Cardiac septum (tissue), 1 donor: Measurements from ENCODE around the gene TFF1. TPM values are rescaled to one million over a fixed set of nuclear protein-coding genes. Genes with fewer than 3 reads are reported as not detected.

Experiments
- DNase-seq: peaks from one replicate; pipeline ENCODE4 v3.0.0-alpha.2; 2020; ENCODE audit warnings: low spot score
- intact Hi-C: fragments of 100-400 bp; cut with DNase I; formaldehyde crosslinking; loops from one replicate; pipeline ENCODE4 v1.14.0; 2022
- total RNA-seq: library from RNA; stranded (reverse); fragmentation: NEBNext Ultra II Directional; extraction: Animal tissue kit (Norgen Biotek cat#: 25700); gene quantifications from one replicate; pipeline ENCODE4 v1.2.1, GENCODE V29; 2021
- donor health status: DM: no; HTN: no; CAD: no.

Gene TFF1
- total RNA-seq, 1 donor from 2014 or later: not detected

DNA sequence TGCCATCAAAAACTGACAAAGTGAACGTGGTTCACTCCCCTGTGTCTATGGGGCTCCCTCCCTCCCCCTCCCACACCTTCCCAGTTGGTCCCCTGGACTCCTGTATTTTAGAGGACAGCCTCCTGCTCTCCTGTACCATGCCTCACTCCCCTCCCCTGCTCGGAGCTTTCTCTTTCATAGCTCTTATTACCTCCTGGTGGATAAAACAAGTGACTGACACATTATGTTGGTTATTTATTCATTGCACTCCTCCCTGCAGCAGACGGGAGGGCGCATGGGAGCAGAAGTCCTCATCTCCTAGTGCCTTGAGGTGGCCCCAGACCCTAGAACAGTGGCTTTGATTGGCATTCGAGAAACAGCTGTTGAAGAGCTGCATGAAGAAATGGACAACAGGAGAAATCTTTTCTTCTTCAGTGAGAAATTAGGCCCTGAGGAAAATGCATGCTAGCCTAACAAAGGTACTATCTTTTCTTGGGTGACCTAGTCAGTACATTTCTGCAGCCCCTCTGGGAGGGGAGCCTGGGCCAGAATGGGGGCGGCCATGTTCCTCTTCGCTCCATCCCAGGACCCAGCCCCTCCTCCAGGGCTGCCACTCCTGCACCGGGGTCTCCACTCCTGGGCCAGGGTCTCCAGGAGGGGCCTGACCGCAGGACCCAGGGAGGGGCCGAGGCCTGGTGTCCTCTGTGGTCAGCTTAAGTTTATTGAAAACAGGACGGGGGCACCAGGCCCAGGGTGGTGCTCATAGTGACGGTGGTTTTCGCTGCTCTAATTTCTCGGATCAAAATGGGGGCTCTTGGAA is 1.2 kb upstream of the TFF1 start:
- intact Hi-C loops: no loop called here
- DNase-seq: no peak

- intact Hi-C loops: no loop called here
- no peak for DNase-seq
Observed at GRCh38 chr21:42365770-42366169, 565 bp downstream of the TFF1 start.

GRCh38 chr21:42364304-42364865 is 1.9 kb downstream of the TFF1 start:
- intact Hi-C loops: no loop called here
- no peak for DNase-seq

- intact Hi-C loops: no loop called here
- no peak for DNase-seq
Observed at GRCh38 chr21:42363312-42363711, 3.0 kb downstream of the TFF1 start.

- intact Hi-C loops: no loop called here
Observed at GRCh38 chr21:42362700-42363099, 3.6 kb downstream of the TFF1 start.

DNA sequence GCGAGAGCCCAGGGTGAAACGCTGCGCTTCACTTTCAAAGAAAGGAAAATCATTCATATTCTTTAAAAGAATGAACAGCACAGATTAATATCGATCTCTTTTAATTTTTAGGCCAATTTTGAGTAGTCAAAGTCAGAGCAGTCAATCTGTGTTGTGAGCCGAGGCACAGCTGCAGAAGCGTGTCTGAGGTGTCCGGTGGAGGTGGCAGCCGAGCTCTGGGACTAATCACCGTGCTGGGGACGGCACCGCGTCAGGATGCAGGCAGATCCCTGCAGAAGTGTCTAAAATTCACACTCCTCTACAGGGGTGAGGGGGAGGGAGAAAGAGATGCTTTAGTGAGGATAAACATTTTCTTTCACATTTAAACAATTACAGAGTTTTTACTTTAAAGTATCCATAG is 4.1 kb downstream of the TFF1 start:
- no peak for DNase-seq
- intact Hi-C loops: no loop called here

More at GRCh38 chr21:42362700-42363099, 3.6 kb downstream of the TFF1 start:
- DNase-seq: no peak

DNA sequence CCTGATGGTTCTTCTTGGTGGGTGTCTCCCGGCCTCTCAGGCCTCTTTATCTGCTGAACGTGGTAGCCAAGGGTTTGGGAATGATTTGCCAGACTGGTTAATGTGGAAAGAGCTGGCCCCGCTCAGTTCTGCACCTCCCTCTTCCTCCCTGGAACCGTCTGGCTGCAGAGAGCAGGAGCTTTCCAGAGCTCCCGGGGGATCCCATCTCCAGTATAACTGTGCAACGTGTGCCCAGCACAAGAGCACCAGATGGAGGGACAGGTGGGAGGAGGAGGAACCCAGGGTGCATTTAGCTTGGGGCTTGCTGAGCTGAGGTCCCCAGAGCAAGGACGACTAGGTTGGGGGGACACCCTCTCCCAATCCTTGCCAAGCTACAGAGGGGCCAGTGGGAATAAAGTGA is 5.0 kb downstream of the TFF1 start:
- intact Hi-C loops: no loop called here
- DNase-seq: no peak

GRCh38 chr21:42360317-42360716 is 6.0 kb downstream of the TFF1 start:
- no peak for DNase-seq
- intact Hi-C loops: no loop called here

- intact Hi-C loops: no loop called here
- no peak for DNase-seq
Observed at GRCh38 chr21:42358937-42359336, 7.4 kb downstream of the TFF1 start.

- intact Hi-C loops: no loop called here
- DNase-seq: no peak
Observed at GRCh38 chr21:42358261-42358660, 8.1 kb downstream of the TFF1 start.

GRCh38 chr21:42357307-42357706 is 9.0 kb downstream of the TFF1 start:
- intact Hi-C loops: no loop called here
- DNase-seq: no peak

- intact Hi-C loops: no loop called here
- DNase-seq: peak; percentile 9
Observed at GRCh38 chr21:42356650-42357049, 9.7 kb downstream of the TFF1 start.

GRCh38 chr21:42356046-42356445 is 10.3 kb downstream of the TFF1 start:
- intact Hi-C loops: no loop called here
- no peak for DNase-seq

DNA sequence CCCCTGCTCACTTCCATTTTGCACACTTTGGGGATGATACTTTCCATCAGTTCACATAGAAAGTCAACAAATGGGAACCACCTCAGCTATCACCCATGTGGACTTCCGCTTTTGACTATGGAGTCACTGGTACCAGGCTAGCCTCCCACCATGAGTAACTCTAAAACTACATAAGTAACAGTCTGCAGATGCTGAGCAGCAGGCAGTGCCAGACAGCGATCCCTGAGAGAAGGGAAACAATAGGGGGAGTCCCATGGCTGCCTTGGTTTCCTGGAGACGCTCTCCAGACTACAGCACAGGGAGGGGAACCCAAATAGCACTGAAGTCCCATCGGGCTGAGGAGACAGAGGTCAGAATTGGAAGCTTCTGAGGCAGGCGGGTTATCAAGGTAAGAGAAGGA is 12.7 kb downstream of the TFF1 start:
- no peak for DNase-seq
- intact Hi-C loops: no loop called here

DNA sequence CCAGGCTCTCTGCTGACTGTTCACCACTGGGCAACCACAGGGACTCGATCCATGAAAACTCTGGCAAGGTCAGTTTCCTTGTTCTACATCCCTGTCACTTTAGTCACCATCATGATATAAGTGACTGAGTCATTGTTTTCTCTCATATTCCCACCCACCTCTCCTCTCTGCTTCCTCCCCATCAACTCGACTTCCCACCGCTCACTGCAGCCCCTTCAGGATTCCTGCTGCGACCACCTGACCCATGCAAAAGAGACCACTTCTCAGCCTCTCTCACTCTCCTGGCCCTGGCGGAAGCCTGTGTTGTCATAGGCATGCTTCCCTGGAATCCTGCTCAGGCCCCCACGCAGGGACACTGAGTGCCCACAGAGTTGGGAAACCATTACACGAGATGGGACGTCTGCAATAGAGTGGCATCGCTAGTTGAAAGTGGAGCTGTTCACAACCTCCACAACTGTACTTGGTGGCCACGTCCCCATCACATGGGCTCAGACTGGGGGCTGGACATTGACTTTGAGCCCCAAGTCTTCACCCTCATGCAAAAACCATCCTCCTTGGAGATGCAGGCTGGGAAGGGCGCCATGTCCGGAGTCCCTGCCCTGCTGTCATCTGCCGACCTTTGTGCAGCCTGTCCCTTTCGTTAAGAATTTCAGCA is 13.8 kb downstream of the TFF1 start:
- intact Hi-C loops: no loop called here
- DNase-seq: no peak

GRCh38 chr21:42351626-42352440 is 14.5 kb downstream of the TFF1 start:
- intact Hi-C loops: no loop called here

GRCh38 chr21:42350927-42351426 is 15.4 kb downstream of the TFF1 start, which contains the start of gene TFF2:
Gene TFF2, minus strand, starts transcription at chr21:42350994. Its CDS starts 37 bp downstream, at chr21:42350957.
- intact Hi-C loops: no loop called here
- DNase-seq: no peak

More at GRCh38 chr21:42351626-42352440, 14.5 kb downstream of the TFF1 start:
- DNase-seq: no peak

GRCh38 chr21:42350318-42350910 is 15.9 kb downstream of the TFF1 start:
- intact Hi-C loops: no loop called here
- DNase-seq: no peak
